HG03196 (cell line): ENCODE measurements around the gene PSAP.

Experiments
- ATAC-seq: cut with Tn5 transposase; IDR thresholded peaks from one replicate; pipeline ENCODE4 v1.9.1; 2021; ENCODE audit not compliant: unreplicated experiment

The PSAP gene

DNA sequence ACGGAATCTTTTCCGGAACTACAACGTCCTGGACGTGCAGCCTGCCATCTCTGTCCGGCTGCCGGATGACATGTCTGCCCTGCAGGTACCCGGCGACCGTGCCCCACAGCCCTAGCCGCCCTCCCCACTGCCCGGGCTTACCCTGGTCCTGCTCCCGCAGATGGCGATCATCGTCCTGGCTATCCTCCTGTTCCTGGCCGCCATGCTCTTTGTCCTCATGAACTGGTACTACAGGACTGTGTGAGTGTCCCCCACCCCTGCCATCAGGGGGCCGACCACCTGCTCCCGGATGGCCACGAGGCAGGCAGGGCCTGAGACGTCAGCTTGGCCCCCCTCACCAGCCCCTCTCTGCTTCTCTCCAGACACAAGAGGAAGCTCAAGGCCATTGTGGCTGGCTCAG is 39.7 kb downstream of the PSAP start:
- ATAC-seq: no peak

- no peak for ATAC-seq
Measured at GRCh38 chr10:71810048-71810750, 40.9 kb downstream of the PSAP start.

DNA sequence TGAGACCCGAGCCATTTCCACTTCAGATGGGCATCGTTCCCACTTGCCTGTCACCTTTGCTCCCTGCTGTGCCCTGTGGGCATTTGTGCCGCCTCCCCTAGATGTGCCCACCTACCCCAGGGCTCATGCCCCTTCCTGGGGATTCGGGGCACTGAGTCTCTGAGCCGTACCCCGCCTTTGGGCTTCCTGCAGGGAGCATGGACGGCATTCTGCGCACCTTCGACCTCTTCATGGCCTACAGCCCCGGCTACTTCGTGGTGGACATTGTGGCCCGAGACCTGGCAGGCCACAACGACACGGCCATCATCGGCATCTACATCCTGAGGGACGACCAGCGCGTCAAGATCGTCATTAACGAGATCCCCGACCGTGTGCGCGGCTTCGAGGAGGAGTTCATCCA is 41.4 kb downstream of the PSAP start:
- no peak for ATAC-seq

DNA sequence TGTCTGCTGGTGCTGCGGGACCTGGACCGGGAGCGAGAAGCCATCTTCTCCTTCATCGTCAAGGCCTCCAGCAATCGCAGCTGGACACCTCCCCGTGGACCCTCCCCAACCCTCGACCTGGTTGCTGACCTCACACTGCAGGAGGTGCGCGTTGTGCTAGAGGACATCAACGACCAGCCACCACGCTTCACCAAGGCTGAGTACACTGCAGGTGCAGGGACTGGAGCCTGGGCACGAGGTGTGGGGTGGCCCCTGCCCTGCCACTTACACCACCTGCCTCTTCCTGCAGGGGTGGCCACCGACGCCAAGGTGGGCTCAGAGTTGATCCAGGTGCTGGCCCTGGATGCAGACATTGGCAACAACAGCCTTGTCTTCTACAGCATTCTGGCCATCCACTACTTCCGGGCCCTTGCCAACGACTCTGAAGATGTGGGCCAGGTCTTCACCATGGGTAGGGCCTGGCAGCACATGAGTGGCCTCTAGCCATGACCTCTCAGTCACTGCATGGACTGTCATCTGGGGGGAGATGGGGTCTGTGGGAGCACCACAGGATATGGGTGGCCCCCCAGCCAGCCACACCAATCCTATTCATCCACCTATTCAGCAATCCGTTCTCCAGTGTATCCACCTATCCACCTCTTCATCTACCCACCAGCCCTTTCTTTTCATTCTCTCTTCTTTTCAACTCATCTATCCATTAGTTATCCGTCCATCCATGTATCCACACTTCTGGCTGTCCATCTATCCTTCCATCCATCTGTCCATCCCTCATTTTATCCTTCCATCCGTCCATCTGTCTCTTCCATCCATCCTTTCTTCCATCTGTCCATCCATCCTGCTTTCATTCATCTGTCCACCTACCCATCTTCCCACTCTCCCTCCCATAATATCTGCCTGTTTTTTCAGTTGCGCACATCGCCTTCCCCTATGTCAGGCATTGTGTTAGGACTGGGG is 43.2 kb downstream of the PSAP start:
- ATAC-seq: no peak

GRCh38 chr10:71806704-71807556 is 44.1 kb downstream of the PSAP start:
- ATAC-seq: no peak

DNA sequence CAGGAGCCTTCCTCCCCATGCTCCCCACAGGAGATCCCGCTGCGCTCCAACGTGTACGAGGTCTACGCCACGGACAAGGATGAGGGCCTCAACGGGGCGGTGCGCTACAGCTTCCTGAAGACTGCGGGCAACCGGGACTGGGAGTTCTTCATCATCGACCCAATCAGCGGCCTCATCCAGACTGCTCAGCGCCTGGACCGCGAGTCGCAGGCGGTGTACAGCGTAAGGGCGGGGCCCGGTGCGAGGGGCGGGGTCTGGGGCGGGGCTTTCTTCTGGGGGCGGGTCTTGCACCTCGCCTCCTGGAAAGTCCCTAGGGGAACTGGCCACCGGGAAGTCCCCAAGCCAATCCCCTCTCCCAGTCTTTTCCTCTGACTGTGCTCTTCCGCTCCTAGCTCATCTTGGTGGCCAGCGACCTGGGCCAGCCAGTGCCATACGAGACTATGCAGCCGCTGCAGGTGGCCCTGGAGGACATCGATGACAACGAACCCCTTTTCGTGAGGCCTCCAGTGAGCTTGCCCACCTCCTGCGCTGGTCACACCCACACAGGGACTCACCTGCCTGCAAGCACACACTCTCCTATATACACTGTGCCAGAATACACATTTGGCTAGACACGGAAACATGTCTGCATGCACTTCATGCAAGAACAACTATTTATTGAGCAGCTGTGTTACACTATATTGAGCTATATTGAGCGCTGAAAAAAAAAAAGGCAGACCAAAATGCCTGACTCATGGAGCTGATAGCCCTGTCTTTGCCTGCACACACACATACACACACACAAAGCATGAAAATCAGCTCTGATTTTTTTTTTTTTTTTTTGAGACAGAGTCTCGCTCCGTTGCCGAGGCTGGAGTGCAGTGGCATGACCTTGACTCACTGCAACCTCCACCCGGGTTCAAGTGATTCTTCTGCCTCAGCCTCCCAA is 45.0 kb downstream of the PSAP start:
- no peak for ATAC-seq

- no peak for ATAC-seq
Measured at GRCh38 chr10:71804077-71804476, 47.0 kb downstream of the PSAP start.

DNA sequence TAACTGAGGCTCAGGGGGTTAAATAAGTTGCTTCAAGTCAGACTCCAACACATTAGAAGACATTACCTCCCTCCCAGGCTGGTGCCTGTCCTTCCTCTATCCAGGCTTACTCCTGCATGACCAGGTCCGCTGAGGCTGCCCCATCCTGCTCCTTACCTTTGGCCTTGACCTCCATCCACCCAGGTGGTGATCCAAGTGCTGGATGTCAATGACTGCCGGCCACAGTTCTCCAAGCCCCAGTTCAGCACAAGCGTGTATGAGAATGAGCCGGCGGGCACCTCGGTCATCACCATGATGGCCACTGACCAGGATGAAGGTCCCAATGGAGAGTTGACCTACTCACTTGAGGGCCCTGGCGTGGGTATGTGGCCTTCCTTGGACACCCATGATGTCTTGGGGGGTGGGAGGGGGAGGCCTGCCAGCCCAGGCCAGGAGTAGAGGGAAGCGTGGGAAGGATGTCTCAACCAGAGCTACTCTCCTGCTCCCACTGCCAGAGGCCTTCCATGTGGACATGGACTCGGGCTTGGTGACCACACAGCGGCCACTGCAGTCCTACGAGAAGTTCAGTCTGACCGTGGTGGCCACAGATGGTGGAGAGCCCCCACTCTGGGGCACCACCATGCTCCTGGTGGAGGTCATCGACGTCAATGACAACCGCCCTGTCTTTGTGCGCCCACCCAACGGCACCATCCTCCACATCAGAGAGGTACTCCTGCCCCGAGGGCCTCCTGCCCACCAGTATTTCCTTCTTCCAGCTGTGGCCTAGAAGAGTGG is 48.1 kb downstream of the PSAP start:
- ATAC-seq: no peak

- ATAC-seq: no peak
Measured at GRCh38 chr10:71802235-71802634, 48.8 kb downstream of the PSAP start.

- no peak for ATAC-seq
Measured at GRCh38 chr10:71801361-71801760, 49.7 kb downstream of the PSAP start.

DNA sequence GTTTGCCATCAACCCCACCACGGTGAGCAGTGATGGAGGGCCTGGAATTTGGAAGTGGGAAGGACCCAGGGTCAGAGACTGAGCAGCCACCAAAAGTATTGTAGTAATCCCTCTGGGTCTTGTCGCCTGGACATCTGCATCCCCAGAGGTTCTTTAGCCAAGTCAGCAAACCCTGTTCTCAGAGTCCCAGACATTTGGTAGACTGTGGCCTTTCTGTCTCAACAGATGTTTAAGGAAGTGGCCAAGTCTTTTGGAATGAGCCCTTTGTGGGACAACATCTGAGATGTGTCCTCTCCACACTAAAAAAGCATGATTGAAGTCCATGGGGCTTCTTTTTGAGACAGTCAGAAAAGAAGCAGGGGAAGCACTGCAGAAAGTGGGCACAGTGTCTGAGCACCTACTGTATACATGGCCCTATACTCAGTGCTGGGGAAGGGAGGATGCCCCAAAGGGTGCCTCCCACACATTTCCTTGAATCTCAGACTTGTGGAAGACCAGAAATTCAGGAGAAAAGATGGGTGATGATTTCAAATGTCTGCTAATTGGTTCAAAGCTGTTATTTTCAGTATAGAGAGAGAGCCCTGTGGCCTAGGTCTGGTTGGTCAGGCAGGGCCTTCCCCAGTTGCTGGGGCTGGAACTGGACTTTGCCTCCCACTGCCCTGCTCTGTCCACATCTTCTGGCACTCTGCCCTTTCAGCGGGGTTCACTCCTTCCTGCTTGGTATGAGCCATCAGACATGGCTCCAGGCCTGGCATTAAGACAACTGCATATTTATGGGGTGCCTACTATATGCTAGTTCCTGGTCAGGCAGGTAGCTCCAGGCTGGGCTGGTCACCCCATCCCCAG is 51.2 kb downstream of the PSAP start:
- no peak for ATAC-seq

GRCh38 chr10:71799112-71799511 is 51.9 kb downstream of the PSAP start:
- no peak for ATAC-seq

GRCh38 chr10:71798308-71798624 is 52.8 kb downstream of the PSAP start:
- ATAC-seq: no peak

- no peak for ATAC-seq
Measured at GRCh38 chr10:71797533-71798307, 53.3 kb downstream of the PSAP start.

DNA sequence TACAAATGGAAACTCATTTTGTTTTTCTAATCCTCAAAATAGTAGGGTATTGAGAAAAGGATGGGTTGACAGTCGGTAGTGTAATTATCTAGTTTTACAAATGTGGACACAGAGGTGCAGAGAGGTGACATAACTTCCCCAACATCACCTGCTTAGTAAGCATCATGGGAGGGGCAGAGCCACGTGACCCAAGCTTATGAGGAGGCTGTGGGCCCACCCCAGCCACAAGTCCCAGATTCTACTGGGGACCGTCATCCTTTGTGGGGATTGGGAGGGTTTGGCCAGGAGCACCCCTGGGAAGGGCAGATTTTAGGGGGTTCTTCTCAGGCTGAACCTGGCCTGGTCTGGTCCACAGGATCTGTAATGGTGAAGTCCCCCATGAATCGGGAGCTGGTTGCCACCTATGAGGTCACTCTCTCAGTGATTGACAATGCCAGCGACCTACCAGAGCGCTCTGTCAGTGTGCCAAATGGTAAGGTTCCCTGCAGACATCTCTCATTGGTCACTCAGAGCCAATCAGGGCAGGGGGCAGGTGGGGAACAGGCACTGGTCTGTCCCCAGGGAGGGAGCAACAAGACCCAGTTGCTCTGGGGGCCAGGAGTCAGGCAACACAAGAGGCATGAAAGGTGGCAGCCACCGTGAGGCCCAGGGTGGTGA is 54.2 kb downstream of the PSAP start:
- ATAC-seq: no peak

DNA sequence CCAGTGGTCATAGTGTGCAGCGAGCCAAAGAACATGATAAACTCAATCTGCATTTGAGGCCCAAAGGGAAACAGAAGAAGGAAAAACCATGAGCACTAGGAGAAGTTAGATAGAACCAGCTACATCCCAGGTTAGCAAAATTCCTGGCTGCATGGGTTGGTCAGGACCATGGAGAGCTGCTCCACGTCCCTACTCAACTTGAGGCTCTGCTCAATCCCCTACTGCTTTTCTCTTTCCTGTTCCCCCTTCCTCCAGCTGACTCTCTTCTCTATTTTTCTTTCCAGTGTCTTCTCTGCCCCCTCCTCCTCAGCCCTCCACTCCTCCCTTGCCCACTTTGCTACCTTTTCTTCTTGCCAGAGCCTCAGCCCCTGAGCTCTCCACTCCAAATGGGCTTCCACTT is 55.8 kb downstream of the PSAP start:
- no peak for ATAC-seq

DNA sequence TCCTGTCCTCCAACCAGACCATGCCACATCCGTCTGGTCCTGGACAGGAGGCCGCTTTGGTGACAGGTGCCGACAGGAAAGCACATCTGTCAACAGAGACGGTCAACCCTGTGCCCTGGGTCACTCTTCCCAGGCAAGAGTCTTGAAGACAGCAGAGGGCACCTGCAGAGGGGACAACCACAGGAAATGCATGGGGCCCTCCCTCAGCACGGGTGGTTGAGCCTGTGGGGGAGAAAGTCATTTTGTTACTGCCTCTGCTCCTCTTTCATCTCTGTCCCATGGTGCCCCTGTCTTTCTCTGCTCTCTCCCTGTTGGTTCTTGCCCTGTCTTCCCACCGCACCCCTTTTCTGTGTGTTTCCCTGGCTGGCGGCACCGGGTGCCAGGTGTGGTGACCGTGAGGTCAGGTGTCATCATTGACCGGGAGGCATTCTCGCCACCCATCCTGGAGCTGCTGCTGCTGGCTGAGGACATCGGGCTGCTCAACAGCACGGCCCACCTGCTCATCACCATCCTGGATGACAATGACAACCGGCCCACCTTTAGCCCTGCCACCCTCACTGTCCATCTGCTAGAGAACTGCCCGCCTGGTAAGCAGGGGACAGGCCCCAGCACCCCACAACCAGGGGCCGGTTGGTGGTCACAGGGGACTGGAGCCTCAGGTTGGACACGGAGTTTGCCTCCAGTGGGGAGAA is 60.2 kb downstream of the PSAP start:
- ATAC-seq: no peak
